Fibroblast of the aortic adventitia (primary cell): Measurements from ENCODE around the gene RAC3. TPM values are rescaled to one million over a fixed set of nuclear protein-coding genes. Genes with fewer than 3 reads are reported as not detected.

Source experiments
- DNase-seq: peaks from one replicate; pipeline ENCODE4 v3.0.0-alpha.2; 2010; ENCODE audit warnings: low read depth
- H3K4me3 ChIP-seq: 2 replicates; pipeline ENCODE4 v1.5.1; 2011; ENCODE audit warnings: low read depth, mild to moderate bottlenecking, control low read depth, low read length, moderate library complexity
- total RNA-seq: library from RNA; depleted of rRNA; stranded (reverse); fragments of >200 nt; gene quantifications from 2 replicates; pipeline ENCODE4 v1.2.3, GENCODE V29; 2012; ENCODE audit warnings: low replicate concordance
- TF ChIP-seq, protein P1 (sequence below): IDR thresholded peaks from 2 replicates; pipeline ENCODE4 v1.5.1; 2011; ENCODE audit warnings: mild to moderate bottlenecking, low read length, control low read depth, inconsistent platforms; ENCODE audit not compliant: insufficient read depth

Gene RAC3
- total RNA-seq, 1 donor: 6.2 TPM

DNA sequence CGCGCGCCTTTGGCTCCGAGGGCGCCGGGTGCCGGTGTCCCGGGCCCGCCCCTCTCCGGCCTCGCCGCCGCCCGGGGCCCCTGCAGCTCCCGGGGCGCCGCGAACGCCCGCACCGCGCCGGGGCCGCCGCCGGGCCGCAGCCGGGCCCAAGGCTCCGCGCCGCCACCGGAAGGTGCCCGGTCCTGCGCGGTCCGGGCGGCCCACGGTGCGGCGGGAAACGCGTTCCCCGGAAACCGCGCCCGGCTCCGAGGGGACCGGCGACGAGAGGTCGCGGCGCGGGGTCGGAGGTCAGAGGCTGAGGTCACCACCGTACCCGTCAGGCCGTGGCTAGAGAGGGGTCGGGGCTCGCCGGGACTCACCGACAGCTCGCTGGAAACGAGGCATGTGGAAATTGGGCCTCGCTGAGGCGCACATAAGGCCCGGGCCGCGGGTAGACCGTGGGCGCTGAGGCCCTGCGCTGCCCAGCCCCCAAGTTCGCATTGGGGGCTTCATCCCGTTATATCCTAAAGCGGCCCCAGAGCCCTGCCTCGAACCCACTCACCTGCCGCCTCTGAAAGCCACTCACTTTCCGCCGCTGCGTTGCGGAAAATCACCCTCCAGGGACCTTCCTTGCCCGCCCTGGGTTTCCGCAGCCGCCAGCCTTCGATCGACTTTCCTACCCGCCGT lies 34.3 kb downstream of the RAC3 start, which contains the start of gene DUS1L:
TSS of gene DUS1L (minus strand) at position 167 of the 666 bp plus-strand sequence. CDS start 745 bp downstream, outside the sequence.
- TF ChIP-seq, protein P1, sequence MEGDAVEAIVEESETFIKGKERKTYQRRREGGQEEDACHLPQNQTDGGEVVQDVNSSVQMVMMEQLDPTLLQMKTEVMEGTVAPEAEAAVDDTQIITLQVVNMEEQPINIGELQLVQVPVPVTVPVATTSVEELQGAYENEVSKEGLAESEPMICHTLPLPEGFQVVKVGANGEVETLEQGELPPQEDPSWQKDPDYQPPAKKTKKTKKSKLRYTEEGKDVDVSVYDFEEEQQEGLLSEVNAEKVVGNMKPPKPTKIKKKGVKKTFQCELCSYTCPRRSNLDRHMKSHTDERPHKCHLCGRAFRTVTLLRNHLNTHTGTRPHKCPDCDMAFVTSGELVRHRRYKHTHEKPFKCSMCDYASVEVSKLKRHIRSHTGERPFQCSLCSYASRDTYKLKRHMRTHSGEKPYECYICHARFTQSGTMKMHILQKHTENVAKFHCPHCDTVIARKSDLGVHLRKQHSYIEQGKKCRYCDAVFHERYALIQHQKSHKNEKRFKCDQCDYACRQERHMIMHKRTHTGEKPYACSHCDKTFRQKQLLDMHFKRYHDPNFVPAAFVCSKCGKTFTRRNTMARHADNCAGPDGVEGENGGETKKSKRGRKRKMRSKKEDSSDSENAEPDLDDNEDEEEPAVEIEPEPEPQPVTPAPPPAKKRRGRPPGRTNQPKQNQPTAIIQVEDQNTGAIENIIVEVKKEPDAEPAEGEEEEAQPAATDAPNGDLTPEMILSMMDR: no peak
- H3K4me3 ChIP-seq: peak within 1 kb of the TSS; percentile 82
- peak; percentile 52 for DNase-seq

DNA sequence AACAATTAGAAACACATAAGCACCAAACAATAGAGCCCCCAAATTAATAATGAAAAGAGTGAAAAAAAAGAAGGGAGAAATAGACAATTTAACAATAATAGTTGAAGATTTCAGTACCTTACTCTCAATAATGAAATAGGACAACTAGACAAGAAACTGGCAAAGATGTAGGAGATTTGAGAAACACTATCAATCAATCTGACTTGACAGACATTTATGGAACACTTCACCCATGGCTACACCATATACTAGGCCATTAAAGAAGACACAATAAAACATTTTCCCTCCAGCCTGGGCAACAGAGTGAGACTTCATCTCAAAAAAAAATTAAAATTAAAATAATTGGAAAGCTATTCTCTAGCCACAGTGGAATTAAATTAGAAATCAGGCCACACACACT lies 39.1 kb downstream of the RAC3 start:
- no peak overlapping the region for H3K4me3 ChIP-seq
- TF ChIP-seq, protein P1: no peak
- DNase-seq: no peak

DNA sequence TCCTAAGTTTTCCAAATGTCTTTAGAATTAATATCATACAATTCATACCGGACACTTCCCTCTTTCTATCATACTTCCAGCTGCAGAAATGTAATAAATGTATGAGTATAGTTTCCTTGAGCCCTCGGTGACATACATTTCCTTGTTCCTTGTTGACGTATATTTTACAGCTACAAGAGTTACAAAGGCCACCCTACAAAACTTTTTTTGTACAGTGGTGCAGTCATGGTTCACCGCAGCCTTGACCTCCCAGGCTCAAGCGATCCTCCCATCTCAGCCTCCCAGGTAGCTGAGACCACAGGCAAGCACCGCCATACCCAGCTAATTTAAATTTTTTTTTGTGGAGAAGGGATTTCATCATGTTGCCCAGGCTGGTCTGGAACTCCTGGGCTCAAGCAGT lies 41.3 kb downstream of the RAC3 start:
- H3K4me3 ChIP-seq: no peak overlapping the region
- TF ChIP-seq, protein P1: no peak
- no peak for DNase-seq

DNA sequence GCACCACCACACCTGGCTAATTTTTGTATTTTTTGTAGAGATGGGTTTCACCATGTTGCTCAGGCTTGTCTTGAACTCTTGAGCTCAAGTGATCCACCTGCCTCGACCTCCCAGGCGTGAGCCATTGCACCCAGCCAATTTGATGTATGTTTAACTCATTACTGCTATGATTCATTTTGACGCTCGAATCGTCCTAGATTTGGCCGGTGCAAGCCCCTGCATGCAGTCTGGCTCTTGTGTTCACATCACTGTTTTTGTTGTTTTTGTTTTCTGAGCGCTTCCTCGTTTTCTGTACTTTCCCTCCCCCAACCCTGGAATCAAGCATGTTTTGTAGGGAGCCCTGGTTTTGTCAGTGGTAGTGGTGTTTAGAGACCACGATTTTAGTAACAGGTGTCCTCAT lies 42.0 kb downstream of the RAC3 start:
- no peak overlapping the region for H3K4me3 ChIP-seq
- TF ChIP-seq, protein P1: no peak
- no peak for DNase-seq

DNA sequence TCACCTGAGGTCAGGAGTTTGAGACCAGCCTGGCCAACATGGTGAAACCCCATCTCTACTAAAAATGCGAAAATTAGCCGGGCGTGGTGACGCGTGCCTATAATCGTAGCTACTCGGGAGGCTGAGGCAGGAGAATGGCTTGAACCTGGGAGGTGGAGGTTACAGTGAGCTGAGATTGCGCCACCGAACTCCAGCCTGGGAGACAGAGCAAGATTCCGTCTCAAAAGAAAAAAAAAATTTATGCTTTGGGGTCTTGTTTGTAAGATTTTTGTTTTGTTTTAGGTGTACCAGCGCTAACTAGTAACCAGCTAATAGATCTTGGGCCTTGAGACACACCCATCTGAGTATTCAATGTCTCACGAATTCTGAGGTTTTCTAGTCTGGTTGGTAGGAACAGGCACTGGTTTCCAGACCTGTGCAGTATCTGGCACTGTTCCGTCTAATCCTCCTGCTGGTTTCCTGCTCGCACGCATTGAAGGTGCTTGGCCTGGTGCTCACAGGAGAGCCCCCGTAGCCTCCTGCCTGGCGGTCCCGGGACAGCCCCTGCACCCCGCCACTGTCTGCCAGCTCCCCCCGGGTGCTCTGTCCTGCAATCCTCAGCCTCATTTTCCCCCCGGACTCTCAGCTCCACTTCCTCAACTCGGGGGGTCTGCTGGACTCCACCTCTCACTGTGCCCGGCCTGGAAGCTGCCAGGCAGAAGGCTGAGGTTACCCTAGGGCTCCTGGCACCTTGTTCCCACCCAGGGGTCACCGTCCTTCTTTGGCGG lies 44.7 kb downstream of the RAC3 start:
- DNase-seq: no peak
- TF ChIP-seq, protein P1: no peak

DNA sequence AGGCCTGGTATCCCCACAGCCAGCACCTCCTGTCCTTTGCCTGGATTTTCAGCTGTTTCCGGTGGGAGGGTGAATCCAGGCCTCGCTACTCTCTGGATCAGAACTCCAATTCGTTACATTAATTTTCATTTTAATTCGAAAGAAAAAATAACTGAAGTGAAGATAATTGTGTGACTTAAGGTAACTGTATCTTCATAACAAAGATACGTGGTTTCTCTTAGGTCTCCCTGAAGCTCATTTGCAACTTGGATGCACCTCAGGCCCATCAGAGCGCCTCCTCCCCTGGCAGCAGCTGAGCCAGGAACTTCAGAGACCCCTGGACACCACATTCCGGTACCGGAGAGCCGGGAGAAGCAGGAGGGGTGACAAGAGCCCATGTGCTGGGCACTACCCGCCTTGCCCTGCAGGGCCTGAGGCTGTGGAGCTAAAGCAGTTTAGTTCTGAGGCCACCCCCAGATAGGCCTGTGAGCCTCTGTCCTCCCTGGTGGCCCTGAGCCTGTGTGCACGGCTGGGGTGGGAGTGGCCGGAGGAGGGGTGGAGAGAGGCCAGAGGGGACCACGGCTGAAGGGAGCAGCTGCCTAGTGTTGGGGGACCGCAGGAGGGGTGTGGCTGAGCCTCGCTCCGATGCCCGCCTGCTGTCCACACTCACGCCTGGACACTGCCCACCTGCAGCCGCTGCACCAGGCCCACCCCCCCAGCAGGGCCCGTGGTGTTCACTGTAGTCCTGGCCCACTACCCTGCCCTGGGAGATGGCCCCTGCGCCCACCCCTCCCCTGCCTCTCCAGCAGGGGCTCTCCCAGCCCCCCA lies 45.5 kb downstream of the RAC3 start:
- TF ChIP-seq, protein P1: no peak
- no peak overlapping the region for H3K4me3 ChIP-seq
- no peak for DNase-seq

More for the DNA sequence above, 44.7 kb downstream of the RAC3 start:
- no peak overlapping the region for H3K4me3 ChIP-seq
